HepG2 (cell line): ENCODE data around the gene RPS6KA2. TPM values are rescaled to one million over a fixed set of nuclear protein-coding genes. Genes with fewer than 3 reads are reported as not detected.

Experiments used
- ATAC-seq: fragments of 200-7000 bp; cut with Tn5 transposase; 3 replicates; pipeline ENCODE4 v1.9.1; 2020; ENCODE audit warnings: mild to moderate bottlenecking, moderate library complexity
- BruUV-seq: library from RNA; stranded (reverse); fragments of 400-500 nt; replicated peaks from 2 replicates; lab custom pipeline; 2021; lab: Mats Ljungman, UMichigan
- CTCF ChIA-PET: fragments of 300-600 bp; formaldehyde crosslinking; extraction: SDS; loops from one replicate; lab custom pipeline; 2021; ENCODE audit warnings: low total read pairs, inconsistent platforms, low intra/inter-chr PET ratio; lab: Yijun Ruan, JAX
- POLR2A ChIA-PET: fragments of 350-600 bp; sonication (Branson Sonifier 250); formaldehyde crosslinking; loops from one replicate; lab custom pipeline; 2020; ENCODE audit warnings: antibody characterized with exemption, inconsistent platforms; lab: Yijun Ruan, JAX
- DNase-seq: peaks from one replicate; pipeline ENCODE4 v3.0.0-alpha.2; 2015; ENCODE audit warnings: low spot score
- FAIRE-seq: peaks from 3 replicates; lab custom pipeline; 2011; peaks lifted over from hg19 to GRCh38; lab: Jason Lieb, UNC
- H2AFZ ChIP-seq: one replicate; pipeline ENCODE4 v1.6.1; 2011; ENCODE audit warnings: low read length, inconsistent platforms
- H3K27ac ChIP-seq: fragments of 300-600 bp; 3 replicates; pipeline ENCODE4 v1.8.0; 2011; ENCODE audit warnings: mixed run types, mild to moderate bottlenecking, mixed read lengths, low read length, inconsistent platforms; ENCODE audit not compliant: insufficient read depth; ENCODE audit errors: extremely low read length
- H3K27me3 ChIP-seq, 2 experiments: fragments of 200-600 bp in 1 of 2; 2 replicates in 1 of 2; 3 replicates in 1 of 2; pipeline versions ENCODE4 v1.6.0 to v1.8.0; 2011; ENCODE audit warnings: low read length in 2 of 2, mild to moderate bottlenecking in 2 of 2, moderate library complexity in 2 of 2, inconsistent platforms in 1 of 2; ENCODE audit not compliant: insufficient read depth in 2 of 2, control insufficient read depth in 1 of 2
- H3K36me3 ChIP-seq, 2 experiments: fragments of 200-600 bp in 1 of 2; replicated peaks in 1 of 2; 2 replicates in 1 of 2; 3 replicates in 1 of 2; pipeline versions ENCODE4 v1.5.1 to v1.8.0; 2011; ENCODE audit warnings: low read length in 2 of 2, inconsistent platforms in 1 of 2; ENCODE audit not compliant: insufficient read depth in 2 of 2, control insufficient read depth in 1 of 2
- H3K4me1 ChIP-seq: 2 replicates; pipeline ENCODE4 v1.5.1; 2012; ENCODE audit warnings: low read length, inconsistent platforms; ENCODE audit not compliant: insufficient read depth
- H3K4me2 ChIP-seq: 2 replicates; pipeline ENCODE4 v1.6.0; 2011; ENCODE audit warnings: low read depth, low read length, inconsistent platforms
- H3K4me3 ChIP-seq, 3 experiments: fragments of 200-600 bp in 1 of 3; sonication (generic), shearing (Covaris generic) in 1 of 3; replicated peaks in 1 of 3; 2 replicates each; pipeline ENCODE4 v1.5.1; 2011 to 2016; ENCODE audit warnings: low read length in 3 of 3, inconsistent platforms in 2 of 3, low read depth in 2 of 3, mild to moderate bottlenecking in 2 of 3, control low read depth in 1 of 3, mixed read lengths in 1 of 3; ENCODE audit not compliant: insufficient read depth in 1 of 3
- H3K79me2 ChIP-seq: one replicate; pipeline ENCODE4 v1.6.1; 2011; ENCODE audit warnings: low read length, inconsistent platforms; ENCODE audit not compliant: insufficient read depth
- H3K9ac ChIP-seq: 2 replicates; pipeline ENCODE4 v1.6.0; 2011; ENCODE audit warnings: mild to moderate bottlenecking, low read depth, low read length, inconsistent platforms; ENCODE audit not compliant: insufficient read depth
- H3K9me3 ChIP-seq: 2 replicates; pipeline ENCODE4 v1.5.1; 2012; ENCODE audit warnings: mild to moderate bottlenecking, low read length
- H4K20me1 ChIP-seq: 2 replicates; pipeline ENCODE4 v1.6.0; 2011; ENCODE audit warnings: inconsistent platforms, mild to moderate bottlenecking, low read length, moderate library complexity; ENCODE audit not compliant: insufficient read depth
- CCAR2 ChIP-seq: fragments of 200-400 bp; formaldehyde crosslinking; optimal IDR thresholded peaks from 2 replicates; pipeline ENCODE3; 2018; ENCODE audit warnings: low read depth, mild to moderate bottlenecking, low read length, moderate library complexity
- KAT8 ChIP-seq: IDR thresholded peaks from 2 replicates; pipeline ENCODE4 v1.6.1; 2016; ENCODE audit warnings: missing genetic modification reagents, missing compliant biosample characterization
- MAFF ChIP-seq: IDR thresholded peaks from 2 replicates; pipeline ENCODE4 v1.6.1; 2011; ENCODE audit warnings: low read depth, low read length, improper control_type of control experiment
- NAIF1 ChIP-seq: sonication (generic); formaldehyde crosslinking; IDR thresholded peaks from 2 replicates; pipeline ENCODE4 v1.5.0; 2020; ENCODE audit warnings: mild to moderate bottlenecking, missing genetic modification reagents, borderline replicate concordance
- RARG ChIP-seq: sonication (generic); formaldehyde crosslinking; IDR thresholded peaks from 2 replicates; pipeline ENCODE4 v1.4.0; 2020; ENCODE audit warnings: low read depth, mild to moderate bottlenecking, missing genetic modification reagents
- ZFP91 ChIP-seq: sonication (generic); formaldehyde crosslinking; IDR thresholded peaks from 2 replicates; pipeline ENCODE4 v1.9.0; 2022; ENCODE audit warnings: missing genetic modification reagents, mild to moderate bottlenecking, borderline replicate concordance
- ZIK1 ChIP-seq: sonication (generic); formaldehyde crosslinking; IDR thresholded peaks from 2 replicates; pipeline ENCODE4 v1.5.0; 2020; ENCODE audit warnings: mild to moderate bottlenecking, low read depth, missing genetic modification reagents, borderline replicate concordance
- ZNF207 ChIP-seq: fragments of 450-650 bp; IDR thresholded peaks from 2 replicates; pipeline ENCODE4 v1.6.1; 2016; ENCODE audit warnings: antibody characterized with exemption, borderline replicate concordance
- ZNF260 ChIP-seq: sonication (generic); formaldehyde crosslinking; IDR thresholded peaks from 2 replicates; pipeline ENCODE4 v1.4.0; 2020; ENCODE audit warnings: missing genetic modification reagents, low read depth, mild to moderate bottlenecking, borderline replicate concordance
- ZNF264 ChIP-seq: sonication (generic); formaldehyde crosslinking; IDR thresholded peaks from 2 replicates; pipeline ENCODE4 v1.4.0; 2020; ENCODE audit warnings: missing genetic modification reagents
- ZNF343 ChIP-seq: sonication (generic); formaldehyde crosslinking; IDR thresholded peaks from 2 replicates; pipeline ENCODE4 v1.4.0; 2020; ENCODE audit warnings: mild to moderate bottlenecking, missing genetic modification reagents
- ZNF446 ChIP-seq: sonication (generic); formaldehyde crosslinking; IDR thresholded peaks from 2 replicates; pipeline ENCODE4 v1.5.0; 2020; ENCODE audit warnings: mild to moderate bottlenecking, missing genetic modification reagents
- ZNF614 ChIP-seq: IDR thresholded peaks from 2 replicates; pipeline ENCODE4 v1.6.1; 2018; ENCODE audit warnings: missing biosample characterization, missing genetic modification reagents, inconsistent platforms, borderline replicate concordance
- ZNF670 ChIP-seq: sonication (generic); formaldehyde crosslinking; IDR thresholded peaks from 2 replicates; pipeline ENCODE4 v1.8.0; 2022; ENCODE audit warnings: mild to moderate bottlenecking, missing genetic modification reagents, borderline replicate concordance
- WGBS: methylation state at CpG from one replicate; pipeline ENCODE4 v1.1.6; 2017; ENCODE audit warnings: low lambda C conversion rate; 5-methylcytosine and 5-hydroxymethylcytosine counted together
- in situ Hi-C: cut with HindIII; loops from 2 replicates; pipeline ENCODE4 v1.10.0; 2017; ENCODE audit warnings: low pct_unique_long_range_greater_than_20kb; ENCODE audit not compliant: extremely low pct_ligation_motif_present
- intact Hi-C: fragments of 100-400 bp; cut with micrococcal nuclease; formaldehyde crosslinking; loops from one replicate; pipeline ENCODE4 v1.10.0; 2022; ENCODE audit not compliant: unreplicated experiment
- polyA plus RNA-seq, 8 experiments: library from polyadenylated mRNA; depleted of rRNA in 3 of 8; stranded (reverse) in 7 of 8; unstranded in 1 of 8; fragments of >200 nt; fragmentation: Illumina TruSeq in 4 of 8; extraction: Trizol in 4 of 8; gene quantifications; 2 replicates each; pipeline versions ENCODE4 v1.2.1 to v1.2.3, GENCODE V29; 2011 to 2016; ENCODE audit warnings: low read depth in 4 of 8, missing spikeins in 1 of 8, mixed read lengths in 1 of 8; ENCODE audit not compliant: insufficient read depth in 1 of 8
- total RNA-seq, 5 experiments: library from RNA; depleted of rRNA; stranded (reverse); fragments of >200 nt; fragmentation: Illumina TruSeq; extraction: Trizol; gene quantifications; 2 replicates each; pipeline ENCODE4 v1.2.3, GENCODE V29; 2016; ENCODE audit warnings: low read depth in 1 of 5

The RPS6KA2 gene
- total and polyA plus RNA-seq, 2 of the 13 experiments (the other 11 are each of a cell fraction or from before 2014, with no cell fraction given): 0.22 to 0.38 TPM

GRCh38 chr6:166509193-166509592, 117.9 kb downstream of the RPS6KA2 start (continued):
- no peak for TF ChIP-seq ZNF260
- no peak for TF ChIP-seq ZNF446
- no peak for TF ChIP-seq ZIK1 (CRISPR knock-in tag)

- Histone ChIP-seq H3K27ac (no peak overlapping the region), H4K20me1 (peaks cover 4% of the 10 kb centered on the region; the same call in 1 of the 2 replicates), H2AFZ (no peak overlapping the region), H3K4me2 (no peak overlapping the region), H3K9me3 (no peaks in the 10 kb centered on the region), H3K9ac (no peak overlapping the region), H3K36me3 (no peaks in the 10 kb centered on the region), H3K27me3 (peaks cover 8 to 85% of the 10 kb centered on the region in 2 experiments), H3K4me3 (no peak overlapping the region), H3K79me2 (no peaks in the 10 kb centered on the region), H3K4me1 (no peaks in the 10 kb centered on the region)
- no peak for FAIRE-seq
- ATAC-seq: no peak
- no TSS peak for BruUV-seq
- no peak for DNase-seq
- TF ChIP-seq MAFF (no peak), ZNF670 (no peak), ZNF343 (no peak), KAT8 (CRISPR knock-in tag) (no peak), RARG (CRISPR knock-in tag) (no peak), ZNF264 (CRISPR knock-in tag) (no peak), ZNF207 (no peak), ZNF614 (CRISPR knock-in tag) (no peak), NAIF1 (CRISPR knock-in tag) (no peak), CCAR2 (no peak), ZFP91 (CRISPR knock-in tag) (no peak)
- CTCF ChIA-PET: no interaction called here
- intact Hi-C loops (no loop called here), in situ Hi-C loops (no loop called here)
- POLR2A ChIA-PET: no interaction called here
- 28% methylated on average over 11 of the region's 11 CpGs for WGBS
Measured at GRCh38 chr6:166508726-166509125, 118.3 kb downstream of the RPS6KA2 start.
